ENCODE measurements around the gene GALNT17. TPM values are rescaled to one million over a fixed set of nuclear protein-coding genes. Genes with fewer than 3 reads are reported as not detected.

The GALNT17 gene
- polyA plus RNA-seq, 1 donor from 2014 or later, result 15.7 TPM

DNA sequence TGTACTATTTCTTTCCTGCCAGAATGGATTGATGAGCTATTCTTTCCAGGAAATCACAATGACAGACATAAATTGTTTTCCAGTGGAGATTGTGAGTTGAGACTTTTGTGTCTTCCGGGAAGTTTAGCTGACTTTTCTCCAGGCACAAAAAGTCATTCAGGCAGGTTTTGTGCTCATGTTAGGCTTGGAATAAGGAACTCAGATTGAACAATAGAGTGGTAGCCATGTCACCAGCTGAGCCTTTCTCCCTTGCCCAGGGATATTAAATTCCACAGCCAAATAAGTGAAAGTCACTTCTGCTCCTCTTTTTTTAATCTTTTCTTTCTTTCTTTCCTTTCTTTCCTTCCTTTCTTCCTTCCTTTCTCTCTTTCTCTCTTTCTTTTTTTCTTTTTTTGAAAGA lies 559.6 kb downstream of the GALNT17 start:
- Histone ChIP-seq H3K27ac (ENCODE audit: low read length) (no peak overlapping the region), H3K9me3 (ENCODE audit: low read length) (no peaks in the 10 kb centered on the region), H3K27me3 (ENCODE audit: insufficient read depth, low read depth, low read length) (no peaks in the 10 kb centered on the region), H3K9me2 (ENCODE audit: insufficient read depth, low read length) (no peaks in the 10 kb centered on the region), H3K79me2 (replicated peaks; ENCODE audit: insufficient read depth, low read length) (no peaks in the 10 kb centered on the region), H4K20me1 (ENCODE audit: insufficient read depth) (no peaks in the 10 kb centered on the region), H3K9ac (ENCODE audit: low read length) (no peak overlapping the region), H3K4me3 (ENCODE audit: low read length) (no peak overlapping the region), H2AFZ (ENCODE audit: low read depth, low read length) (no peak overlapping the region), H3F3A (ENCODE audit: insufficient read depth, low read length, poor library complexity, severe bottlenecking) (no peaks in the 10 kb centered on the region), H3K36me3 (ENCODE audit: insufficient read depth, low read length) (no peaks in the 10 kb centered on the region), H3K4me2 (ENCODE audit: low read length) (no peak overlapping the region)
- TF ChIP-seq EP300 (conservative IDR thresholded peaks at IDR 0.05; ENCODE audit: poor library complexity, severe bottlenecking), result no peak
- TF ChIP-seq TAF1 (IDR thresholded peaks at IDR 0.05; ENCODE audit: low read depth), result no peak
- no peak for TF ChIP-seq EZH2 (IDR thresholded peaks at IDR 0.05; ENCODE audit: borderline replicate concordance, insufficient read depth, low read length, poor library complexity, severe bottlenecking)
- no peak for TF ChIP-seq POLR2AphosphoS5 (IDR thresholded peaks at IDR 0.05)
- no peak for TF ChIP-seq MXI1 (conservative IDR thresholded peaks at IDR 0.05; ENCODE audit: poor library complexity, severe bottlenecking)
- TF ChIP-seq RAD21 (conservative IDR thresholded peaks at IDR 0.05), result no peak
- TF ChIP-seq, protein P1, sequence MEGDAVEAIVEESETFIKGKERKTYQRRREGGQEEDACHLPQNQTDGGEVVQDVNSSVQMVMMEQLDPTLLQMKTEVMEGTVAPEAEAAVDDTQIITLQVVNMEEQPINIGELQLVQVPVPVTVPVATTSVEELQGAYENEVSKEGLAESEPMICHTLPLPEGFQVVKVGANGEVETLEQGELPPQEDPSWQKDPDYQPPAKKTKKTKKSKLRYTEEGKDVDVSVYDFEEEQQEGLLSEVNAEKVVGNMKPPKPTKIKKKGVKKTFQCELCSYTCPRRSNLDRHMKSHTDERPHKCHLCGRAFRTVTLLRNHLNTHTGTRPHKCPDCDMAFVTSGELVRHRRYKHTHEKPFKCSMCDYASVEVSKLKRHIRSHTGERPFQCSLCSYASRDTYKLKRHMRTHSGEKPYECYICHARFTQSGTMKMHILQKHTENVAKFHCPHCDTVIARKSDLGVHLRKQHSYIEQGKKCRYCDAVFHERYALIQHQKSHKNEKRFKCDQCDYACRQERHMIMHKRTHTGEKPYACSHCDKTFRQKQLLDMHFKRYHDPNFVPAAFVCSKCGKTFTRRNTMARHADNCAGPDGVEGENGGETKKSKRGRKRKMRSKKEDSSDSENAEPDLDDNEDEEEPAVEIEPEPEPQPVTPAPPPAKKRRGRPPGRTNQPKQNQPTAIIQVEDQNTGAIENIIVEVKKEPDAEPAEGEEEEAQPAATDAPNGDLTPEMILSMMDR (IDR thresholded peaks at IDR 0.05; ENCODE audit: poor library complexity, severe bottlenecking), result no peak
- no peak for TF ChIP-seq SMC3 (conservative IDR thresholded peaks at IDR 0.05; ENCODE audit: poor library complexity)
- TF ChIP-seq, protein P2, sequence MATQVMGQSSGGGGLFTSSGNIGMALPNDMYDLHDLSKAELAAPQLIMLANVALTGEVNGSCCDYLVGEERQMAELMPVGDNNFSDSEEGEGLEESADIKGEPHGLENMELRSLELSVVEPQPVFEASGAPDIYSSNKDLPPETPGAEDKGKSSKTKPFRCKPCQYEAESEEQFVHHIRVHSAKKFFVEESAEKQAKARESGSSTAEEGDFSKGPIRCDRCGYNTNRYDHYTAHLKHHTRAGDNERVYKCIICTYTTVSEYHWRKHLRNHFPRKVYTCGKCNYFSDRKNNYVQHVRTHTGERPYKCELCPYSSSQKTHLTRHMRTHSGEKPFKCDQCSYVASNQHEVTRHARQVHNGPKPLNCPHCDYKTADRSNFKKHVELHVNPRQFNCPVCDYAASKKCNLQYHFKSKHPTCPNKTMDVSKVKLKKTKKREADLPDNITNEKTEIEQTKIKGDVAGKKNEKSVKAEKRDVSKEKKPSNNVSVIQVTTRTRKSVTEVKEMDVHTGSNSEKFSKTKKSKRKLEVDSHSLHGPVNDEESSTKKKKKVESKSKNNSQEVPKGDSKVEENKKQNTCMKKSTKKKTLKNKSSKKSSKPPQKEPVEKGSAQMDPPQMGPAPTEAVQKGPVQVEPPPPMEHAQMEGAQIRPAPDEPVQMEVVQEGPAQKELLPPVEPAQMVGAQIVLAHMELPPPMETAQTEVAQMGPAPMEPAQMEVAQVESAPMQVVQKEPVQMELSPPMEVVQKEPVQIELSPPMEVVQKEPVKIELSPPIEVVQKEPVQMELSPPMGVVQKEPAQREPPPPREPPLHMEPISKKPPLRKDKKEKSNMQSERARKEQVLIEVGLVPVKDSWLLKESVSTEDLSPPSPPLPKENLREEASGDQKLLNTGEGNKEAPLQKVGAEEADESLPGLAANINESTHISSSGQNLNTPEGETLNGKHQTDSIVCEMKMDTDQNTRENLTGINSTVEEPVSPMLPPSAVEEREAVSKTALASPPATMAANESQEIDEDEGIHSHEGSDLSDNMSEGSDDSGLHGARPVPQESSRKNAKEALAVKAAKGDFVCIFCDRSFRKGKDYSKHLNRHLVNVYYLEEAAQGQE (IDR thresholded peaks at IDR 0.05; ENCODE audit: borderline replicate concordance), result no peak

DNA sequence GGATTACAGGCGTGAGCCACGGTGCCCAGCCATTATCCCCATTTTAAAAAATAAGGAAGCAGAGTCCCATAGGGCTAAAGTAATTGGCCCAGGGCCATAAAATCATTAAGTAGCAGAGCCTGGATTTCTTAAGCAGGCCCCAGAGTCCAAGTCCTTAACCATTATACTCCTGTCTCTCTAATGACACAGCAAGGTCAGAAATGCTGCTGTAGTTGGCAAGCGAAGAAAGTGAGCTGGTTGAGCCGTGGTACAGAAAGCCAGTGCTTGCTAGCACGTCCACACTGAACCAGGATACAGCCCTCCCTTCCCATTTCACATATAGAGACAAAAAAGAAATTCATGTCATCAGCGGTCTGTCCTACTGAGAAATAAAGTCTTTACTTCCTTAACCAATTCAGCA lies 562.7 kb downstream of the GALNT17 start:
- H3K9ac ChIP-seq (ENCODE audit: low read length), result no peak overlapping the region
- H3K9me3 ChIP-seq (ENCODE audit: low read length), result no peaks in the 10 kb centered on the region
- H3K27me3 ChIP-seq (ENCODE audit: insufficient read depth, low read depth, low read length), result no peaks in the 10 kb centered on the region
- no peak overlapping the region for H3K27ac ChIP-seq (ENCODE audit: low read length)
- H3K4me3 ChIP-seq (ENCODE audit: low read length), result no peak overlapping the region
- H3K4me2 ChIP-seq (ENCODE audit: low read length), result no peak overlapping the region
- no peaks in the 10 kb centered on the region for H3K79me2 ChIP-seq (replicated peaks; ENCODE audit: insufficient read depth, low read length)
- H2AFZ ChIP-seq (ENCODE audit: low read depth, low read length), result no peak overlapping the region
- no peaks in the 10 kb centered on the region for H4K20me1 ChIP-seq (ENCODE audit: insufficient read depth)
- H3K36me3 ChIP-seq (ENCODE audit: insufficient read depth, low read length), result no peaks in the 10 kb centered on the region
- TF ChIP-seq TAF1 (IDR thresholded peaks at IDR 0.05; ENCODE audit: low read depth) (no peak), EZH2 (IDR thresholded peaks at IDR 0.05; ENCODE audit: borderline replicate concordance, insufficient read depth, low read length, poor library complexity, severe bottlenecking) (no peak), SMC3 (conservative IDR thresholded peaks at IDR 0.05; ENCODE audit: poor library complexity) (no peak), POLR2AphosphoS5 (IDR thresholded peaks at IDR 0.05) (no peak), EP300 (conservative IDR thresholded peaks at IDR 0.05; ENCODE audit: poor library complexity, severe bottlenecking) (no peak), MXI1 (conservative IDR thresholded peaks at IDR 0.05; ENCODE audit: poor library complexity, severe bottlenecking) (no peak), RAD21 (conservative IDR thresholded peaks at IDR 0.05) (no peak)
- TF ChIP-seq, protein P2 (IDR thresholded peaks at IDR 0.05; ENCODE audit: borderline replicate concordance), result no peak
- TF ChIP-seq, protein P1 (IDR thresholded peaks at IDR 0.05; ENCODE audit: poor library complexity, severe bottlenecking), result no peak
- no peaks in the 10 kb centered on the region for H3F3A ChIP-seq (ENCODE audit: insufficient read depth, low read length, poor library complexity, severe bottlenecking)
- H3K9me2 ChIP-seq (ENCODE audit: insufficient read depth, low read length), result no peaks in the 10 kb centered on the region

All from neural cell (in vitro differentiated cells).